Spleen (tissue), 7 donors: Measurements from ENCODE around the gene TRIM65.
A peak's percentile ranks its signal among the peaks of the same experiment; 100 is the strongest.

Experiments
- CTCF ChIP-seq, 11 experiments: fragments of 200-600 bp in 7 of 11; fragments of 450-650 bp in 4 of 11; sonication (generic) in 4 of 11; IDR thresholded peaks in 8 of 11; conservative IDR thresholded peaks in 3 of 11; 1 replicate in 7 of 11; 2 replicates in 4 of 11; pipeline versions ENCODE4 v1.4.0 to v1.8.0; 2016 to 2021; ENCODE audit warnings: antibody characterized with exemption in 11 of 11, inconsistent platforms in 4 of 11, mild to moderate bottlenecking in 1 of 11
- POLR2A ChIP-seq, 3 donors: fragments of 450-650 bp; IDR thresholded peaks; one replicate each; pipeline ENCODE4 v1.5.1; 2017; ENCODE audit warnings: antibody characterized with exemption in 3 of 3, mild to moderate bottlenecking in 1 of 3
- POLR2AphosphoS5 ChIP-seq, 3 donors: sonication (generic); formaldehyde crosslinking; IDR thresholded peaks; one replicate each; pipeline ENCODE4 v1.5.1; 2017; ENCODE audit warnings: antibody characterized with exemption in 3 of 3
- donor health status: DM: no; HTN: no; CAD: no; lungs with moderate emphysema.
- donor health status: DM: no; HTN: no; CAD: no.
- donor health status: DM: no; HTN: no; CAD: no.

- TF ChIP-seq POLR2A (IDR thresholded peaks at IDR 0.05) = no peak
- peak; percentile 76 to 99 (median 93) for TF ChIP-seq CTCF (IDR thresholded peaks at IDR 0.05 in 8 of 11, conservative IDR thresholded peaks at IDR 0.05 in 3 of 11)
- peak; percentile 80 to 86 (median 85) for TF ChIP-seq POLR2AphosphoS5 (IDR thresholded peaks at IDR 0.05)
Measured at GRCh38 chr17:75845058-75845711, 51.6 kb downstream of the TRIM65 start.
